ENCODE results near the gene MAGI2. TPM values are rescaled to one million over a fixed set of nuclear protein-coding genes. Genes with fewer than 3 reads are reported as not detected.
A peak's percentile ranks its signal among the peaks of the same experiment; 100 is the strongest.
"Not testable (repeated sequence)": the region's sequence is repeated elsewhere in the genome, so short reads cannot be mapped to it uniquely, and the experiment has no call there.

MAGI2 gene
- total RNA-seq, 6 experiments from 2014 or later = 7.1 to 9.8 (median 8.5) TPM

DNA sequence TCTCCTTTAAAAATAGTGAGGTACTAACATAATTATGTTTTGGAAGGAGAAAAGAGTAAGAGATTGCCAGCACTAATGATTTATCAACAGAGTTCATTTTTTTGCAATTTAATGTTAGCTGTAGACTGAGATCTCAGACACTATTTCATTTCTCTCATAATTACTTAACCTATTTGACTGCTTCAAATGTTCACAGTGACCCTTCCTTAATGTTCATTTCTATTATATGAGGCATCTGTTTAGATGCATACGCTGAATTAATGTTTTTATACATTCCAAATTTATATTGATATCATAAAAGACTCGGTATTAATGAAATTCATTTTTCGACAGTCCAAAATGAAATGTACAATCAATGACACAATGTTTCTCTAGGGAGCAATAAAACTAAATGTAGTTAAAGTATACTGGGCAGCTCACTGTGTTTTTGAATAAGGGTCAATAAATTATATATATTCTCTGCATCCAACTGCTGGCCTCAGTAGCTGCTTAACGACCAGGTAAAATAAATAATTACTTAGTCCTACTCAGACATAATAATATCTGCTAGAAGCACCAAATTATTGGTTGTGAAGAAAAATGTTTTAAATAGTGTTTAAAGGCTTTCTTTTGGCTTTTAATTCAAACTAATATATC lies 373.4 kb downstream of the MAGI2 start:
- DNase-seq = no peak
- TF ChIP-seq, protein P1, sequence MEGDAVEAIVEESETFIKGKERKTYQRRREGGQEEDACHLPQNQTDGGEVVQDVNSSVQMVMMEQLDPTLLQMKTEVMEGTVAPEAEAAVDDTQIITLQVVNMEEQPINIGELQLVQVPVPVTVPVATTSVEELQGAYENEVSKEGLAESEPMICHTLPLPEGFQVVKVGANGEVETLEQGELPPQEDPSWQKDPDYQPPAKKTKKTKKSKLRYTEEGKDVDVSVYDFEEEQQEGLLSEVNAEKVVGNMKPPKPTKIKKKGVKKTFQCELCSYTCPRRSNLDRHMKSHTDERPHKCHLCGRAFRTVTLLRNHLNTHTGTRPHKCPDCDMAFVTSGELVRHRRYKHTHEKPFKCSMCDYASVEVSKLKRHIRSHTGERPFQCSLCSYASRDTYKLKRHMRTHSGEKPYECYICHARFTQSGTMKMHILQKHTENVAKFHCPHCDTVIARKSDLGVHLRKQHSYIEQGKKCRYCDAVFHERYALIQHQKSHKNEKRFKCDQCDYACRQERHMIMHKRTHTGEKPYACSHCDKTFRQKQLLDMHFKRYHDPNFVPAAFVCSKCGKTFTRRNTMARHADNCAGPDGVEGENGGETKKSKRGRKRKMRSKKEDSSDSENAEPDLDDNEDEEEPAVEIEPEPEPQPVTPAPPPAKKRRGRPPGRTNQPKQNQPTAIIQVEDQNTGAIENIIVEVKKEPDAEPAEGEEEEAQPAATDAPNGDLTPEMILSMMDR (IDR thresholded peaks at IDR 0.05) = no peak
- no peak overlapping the region for H3K4me3 Mint-ChIP-seq
- no peaks in the 10 kb centered on the region for H3K27me3 Mint-ChIP-seq (ENCODE audit: insufficient read depth)
- H3K9me3 Mint-ChIP-seq = no peaks in the 10 kb centered on the region
- no peak overlapping the region for H3K27ac Mint-ChIP-seq
- peaks cover 13% of the 10 kb centered on the region for H3K4me1 Mint-ChIP-seq (ENCODE audit: low read depth)
- H3K36me3 Mint-ChIP-seq (ENCODE audit: low read depth) = peaks cover 2% of the 10 kb centered on the region; the same call in 1 of the 2 replicates

DNA sequence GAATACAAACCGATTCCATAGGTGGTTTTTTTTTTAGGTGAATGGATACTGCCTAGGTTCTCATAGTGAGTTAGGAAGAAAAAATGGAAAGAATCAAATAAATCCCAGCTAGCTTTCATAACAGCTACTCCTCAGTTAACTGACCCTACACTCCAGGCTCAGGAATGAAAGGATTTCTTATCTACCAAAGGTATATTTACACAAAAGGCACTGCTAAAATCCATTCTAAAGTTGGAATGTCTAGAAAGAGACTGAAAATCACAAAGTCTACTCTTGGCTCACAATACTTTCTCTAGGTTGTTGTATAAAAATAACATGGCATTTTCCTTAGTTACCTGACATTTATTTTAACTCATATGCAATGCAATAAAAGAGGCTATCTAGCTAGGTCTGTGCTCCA lies 375.2 kb downstream of the MAGI2 start:
- no peak overlapping the region for H3K4me3 Mint-ChIP-seq
- H3K4me1 Mint-ChIP-seq (ENCODE audit: low read depth) = no peaks in the 10 kb centered on the region
- TF ChIP-seq, protein P1 (IDR thresholded peaks at IDR 0.05) = no peak
- no peak for DNase-seq
- peaks cover 4% of the 10 kb centered on the region; the same call in 1 of the 2 replicates for H3K36me3 Mint-ChIP-seq (ENCODE audit: low read depth)
- no peaks in the 10 kb centered on the region for H3K9me3 Mint-ChIP-seq
- no peak overlapping the region for H3K27ac Mint-ChIP-seq
- H3K27me3 Mint-ChIP-seq (ENCODE audit: insufficient read depth) = no peaks in the 10 kb centered on the region

DNA sequence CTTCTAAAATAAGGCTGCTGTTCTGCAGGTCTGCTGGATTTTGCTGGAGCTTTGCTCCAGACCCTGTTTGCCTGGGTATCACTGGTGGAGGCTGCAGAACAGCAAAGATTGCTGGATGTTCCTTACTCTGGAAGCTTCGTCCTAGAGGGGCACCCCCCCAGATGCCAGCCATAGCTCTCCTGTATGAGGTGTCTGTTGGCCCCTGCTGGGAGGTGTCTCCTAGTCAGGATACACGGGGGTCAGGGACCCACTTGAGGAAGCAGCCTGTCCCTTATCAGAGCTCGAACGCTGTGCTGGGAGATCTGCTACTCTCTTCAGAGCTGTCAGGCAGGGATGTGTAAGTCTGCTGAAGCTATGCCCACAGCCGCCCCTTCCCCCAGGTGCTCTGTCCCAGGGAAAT lies 382.3 kb downstream of the MAGI2 start:
- DNase-seq; H3K27ac Mint-ChIP-seq; H3K4me1 Mint-ChIP-seq (ENCODE audit: low read depth); H3K9me3 Mint-ChIP-seq; H3K27me3 Mint-ChIP-seq (ENCODE audit: insufficient read depth); H3K4me3 Mint-ChIP-seq: not testable (repeated sequence)
- peaks cover 13% of the 10 kb centered on the region for H3K36me3 Mint-ChIP-seq (ENCODE audit: low read depth)

DNA sequence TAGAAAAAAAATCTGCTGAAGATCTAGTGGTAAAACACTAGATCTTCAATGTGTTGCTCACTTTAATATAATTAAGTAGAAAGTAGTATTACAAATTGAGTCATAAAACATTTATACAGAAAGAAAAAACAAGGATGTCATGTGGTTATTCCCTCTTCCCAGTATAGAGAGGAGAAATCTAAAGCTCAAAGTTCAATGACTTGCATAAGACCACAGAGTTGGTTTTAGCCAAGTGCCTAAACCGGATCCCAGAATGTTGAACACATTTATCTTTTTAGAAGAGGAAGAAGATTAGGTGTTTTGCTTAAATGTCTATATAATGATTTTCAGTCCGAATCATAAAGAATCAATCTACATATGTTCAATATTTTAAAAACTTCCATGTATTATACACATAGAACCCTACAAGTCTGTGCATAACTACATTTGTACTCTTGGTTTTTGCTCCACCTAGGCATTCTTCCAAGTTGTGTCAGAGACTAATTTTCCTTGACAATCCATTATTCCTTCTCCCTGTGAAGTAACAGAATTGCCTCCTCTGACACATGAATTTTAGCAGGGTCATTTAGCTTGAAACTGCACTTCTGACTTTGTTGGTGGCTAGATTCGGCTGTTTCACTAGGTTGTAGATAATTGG lies 389.2 kb downstream of the MAGI2 start:
- H3K9me3 Mint-ChIP-seq = peaks cover 13% of the 10 kb centered on the region; the same call in 1 of the 2 replicates
- H3K4me3 Mint-ChIP-seq = no peak overlapping the region
- peaks cover 13% of the 10 kb centered on the region; the same call in 1 of the 2 replicates for H3K36me3 Mint-ChIP-seq (ENCODE audit: low read depth)
- DNase-seq = no peak
- TF ChIP-seq, protein P1 (IDR thresholded peaks at IDR 0.05) = no peak
- H3K27ac Mint-ChIP-seq = no peak overlapping the region
- peaks cover 1% of the 10 kb centered on the region; the same call in 1 of the 2 replicates for H3K27me3 Mint-ChIP-seq (ENCODE audit: insufficient read depth)
- peaks cover 9% of the 10 kb centered on the region for H3K4me1 Mint-ChIP-seq (ENCODE audit: low read depth)

DNA sequence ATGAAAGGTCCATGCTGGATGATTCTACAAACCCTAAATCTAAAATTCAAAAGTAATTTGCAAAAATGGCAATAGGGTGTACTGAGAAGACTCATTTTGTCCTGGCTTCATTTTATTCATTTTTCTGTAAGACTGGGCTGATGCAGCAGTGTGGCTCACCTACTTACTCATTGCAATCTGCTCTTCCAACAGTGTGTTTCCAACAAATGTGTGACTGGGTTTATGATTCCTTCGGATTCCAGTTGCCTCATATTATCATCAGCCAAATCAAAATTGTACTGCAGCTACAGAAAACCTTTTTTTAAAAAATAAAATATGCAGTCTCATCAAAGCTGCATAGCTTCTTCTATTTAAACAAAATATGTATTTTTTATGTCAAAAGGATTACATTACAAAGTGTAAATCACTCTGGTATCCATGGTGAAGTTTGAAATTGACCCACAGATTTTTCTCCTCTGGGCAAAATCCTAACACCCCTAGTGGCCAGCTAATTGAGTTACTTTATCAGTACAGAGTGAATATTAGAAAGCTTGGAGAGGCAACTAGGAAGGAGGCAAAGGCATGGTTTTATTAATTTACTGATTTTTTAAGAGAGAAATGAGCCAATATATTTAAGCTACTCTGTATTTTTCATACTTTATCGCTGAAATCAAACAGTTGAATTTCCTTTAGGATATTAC lies 390.3 kb downstream of the MAGI2 start:
- Mint-ChIP-seq H3K36me3 (ENCODE audit: low read depth) (peaks cover 13% of the 10 kb centered on the region; the same call in 1 of the 2 replicates), H3K4me1 (ENCODE audit: low read depth) (peaks cover 9% of the 10 kb centered on the region), H3K9me3 (peaks cover 13% of the 10 kb centered on the region; the same call in 1 of the 2 replicates), H3K27me3 (ENCODE audit: insufficient read depth) (peaks cover 1% of the 10 kb centered on the region; the same call in 1 of the 2 replicates), H3K4me3 (no peak overlapping the region), H3K27ac (no peak overlapping the region; the same call in 1 of the 2 replicates)
- TF ChIP-seq, protein P1 (IDR thresholded peaks at IDR 0.05) = peak; percentile 63
- peak; percentile 29 for DNase-seq

DNA sequence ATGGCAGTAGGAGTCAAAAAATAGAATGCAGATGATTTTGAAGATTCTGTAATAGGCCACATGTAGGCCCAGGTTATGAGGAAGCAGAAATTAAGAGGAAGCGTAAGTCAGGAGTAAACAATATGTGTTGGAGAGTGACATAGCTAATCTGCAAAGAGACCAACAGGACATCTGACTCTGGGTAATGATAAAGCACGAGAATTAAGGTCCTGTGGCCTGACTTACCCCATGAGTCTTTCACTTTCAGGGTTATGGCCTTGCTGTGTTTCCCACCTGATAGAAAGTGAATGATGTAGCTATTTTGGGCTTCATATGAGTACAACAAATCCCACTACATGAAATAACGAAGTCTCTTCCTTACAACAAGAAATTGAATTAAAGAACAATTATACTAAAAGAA lies 393.0 kb downstream of the MAGI2 start:
- Mint-ChIP-seq H3K27ac (no peak overlapping the region), H3K27me3 (ENCODE audit: insufficient read depth) (no peaks in the 10 kb centered on the region), H3K36me3 (ENCODE audit: low read depth) (no peaks in the 10 kb centered on the region; the same call in 1 of the 2 replicates), H3K4me1 (ENCODE audit: low read depth) (peaks cover 9% of the 10 kb centered on the region), H3K4me3 (no peak overlapping the region), H3K9me3 (no peaks in the 10 kb centered on the region)
- TF ChIP-seq, protein P1 (IDR thresholded peaks at IDR 0.05) = no peak
- DNase-seq = no peak

All from HFFc6 (cell line).